H1 (cell line): Measurements from ENCODE around the gene ZNF804B. TPM values are rescaled to one million over a fixed set of nuclear protein-coding genes. Genes with fewer than 3 reads are reported as not detected.
A peak's percentile ranks its signal among the peaks of the same experiment; 100 is the strongest.

ENCODE experiments used
- CTCF ChIA-PET: fragments of 300-600 bp; sonication (Branson Sonifier 250); formaldehyde crosslinking; loops from one replicate; lab custom pipeline; 2021; ENCODE audit not compliant: partially characterized antibody; lab: Charles Lee
- POLR2A ChIA-PET: fragments of 300-600 bp; sonication (Branson Sonifier 250); formaldehyde crosslinking; loops from one replicate; lab custom pipeline; 2021; ENCODE audit warnings: inconsistent platforms; ENCODE audit not compliant: partially characterized antibody; lab: Charles Lee
- DNase-seq, 2 experiments: peaks; one replicate each; pipeline versions ENCODE4 v3.0.0 to v3.0.0-alpha.2; 2010 to 2022; ENCODE audit warnings: low spot score in 2 of 2, low read depth in 1 of 2, mixed read lengths in 1 of 2
- FAIRE-seq: peaks from 2 replicates; lab custom pipeline; 2011; peaks lifted over from hg19 to GRCh38; lab: Jason Lieb, UNC
- H2AFZ ChIP-seq: 2 replicates; pipeline ENCODE4 v1.8.1; 2012; ENCODE audit warnings: low read length, inconsistent platforms
- H2AK5ac ChIP-seq: 2 replicates; pipeline ENCODE4 v1.6.1; 2013; ENCODE audit warnings: low read depth, low read length
- H2BK120ac ChIP-seq: replicated peaks from 2 replicates; pipeline ENCODE3; 2013; ENCODE audit warnings: low read depth, low read length, inconsistent platforms
- H2BK12ac ChIP-seq: 2 replicates; pipeline ENCODE4 v1.6.1; 2013; ENCODE audit warnings: low read depth, low read length
- H2BK15ac ChIP-seq: 2 replicates; pipeline ENCODE4 v1.6.1; 2013; ENCODE audit warnings: low read length
- H2BK20ac ChIP-seq: 2 replicates; pipeline ENCODE4 v1.6.1; 2013; ENCODE audit warnings: low read length
- H2BK5ac ChIP-seq: 2 replicates; pipeline ENCODE4 v1.6.1; 2013; ENCODE audit warnings: low read depth, low read length
- H3K14ac ChIP-seq: 2 replicates; pipeline ENCODE4 v1.6.1; 2013; ENCODE audit warnings: inconsistent platforms; ENCODE audit not compliant: insufficient read length
- H3K18ac ChIP-seq: 2 replicates; pipeline ENCODE4 v1.6.1; 2013; ENCODE audit warnings: low read length; ENCODE audit errors: extremely low read depth
- H3K23ac ChIP-seq: 2 replicates; pipeline ENCODE4 v1.6.1; 2013; ENCODE audit warnings: inconsistent platforms; ENCODE audit not compliant: insufficient read length
- H3K23me2 ChIP-seq: 2 replicates; pipeline ENCODE4 v1.6.1; 2013; ENCODE audit warnings: low read depth, low read length
- H3K27ac ChIP-seq: 2 replicates; pipeline ENCODE4 v1.6.1; 2011; ENCODE audit warnings: low read depth, low read length, inconsistent platforms
- H3K27me3 ChIP-seq, 4 experiments: replicated peaks in 1 of 4; 1 replicate in 1 of 4; 2 replicates in 3 of 4; pipeline versions ENCODE4 v1.6.1 to v1.8.1; 2011 to 2013; ENCODE audit warnings: low read length in 3 of 4, mild to moderate bottlenecking in 3 of 4, inconsistent platforms in 2 of 4, mixed read lengths in 2 of 4, moderate library complexity in 1 of 4; ENCODE audit not compliant: control insufficient read depth in 3 of 4, insufficient read depth in 3 of 4; ENCODE audit errors: extremely low read depth in 1 of 4
- H3K36me3 ChIP-seq, 4 experiments: 2 replicates each; pipeline versions ENCODE4 v1.6.1 to v1.8.1; 2011 to 2013; ENCODE audit warnings: mild to moderate bottlenecking in 4 of 4, low read length in 3 of 4, moderate library complexity in 2 of 4, control low read depth in 1 of 4, inconsistent platforms in 1 of 4; ENCODE audit not compliant: insufficient read depth in 4 of 4, control insufficient read depth in 2 of 4
- H3K4ac ChIP-seq: replicated peaks from 2 replicates; pipeline ENCODE3; 2013; ENCODE audit warnings: low read length, low read depth, mixed read lengths, inconsistent platforms; ENCODE audit not compliant: insufficient read length
- H3K4me1 ChIP-seq, 4 experiments: replicated peaks in 1 of 4; 1 replicate in 1 of 4; 2 replicates in 3 of 4; pipeline versions ENCODE4 v1.6.1 to v1.8.1; 2011 to 2013; ENCODE audit warnings: low read length in 3 of 4, inconsistent platforms in 2 of 4, mixed read lengths in 1 of 4; ENCODE audit not compliant: insufficient read depth in 4 of 4, control insufficient read depth in 3 of 4
- H3K4me2 ChIP-seq, 2 experiments: 2 replicates each; pipeline versions ENCODE4 v1.6.1 to v1.8.1; 2011 to 2013; ENCODE audit warnings: low read depth in 2 of 2, low read length in 2 of 2, control low read depth in 1 of 2, inconsistent platforms in 1 of 2, mild to moderate bottlenecking in 1 of 2; ENCODE audit not compliant: insufficient read depth in 1 of 2
- H3K4me3 ChIP-seq, 4 experiments: fragments of 200-600, 300-600 bp in 1 of 4; sonication (generic), shearing (Covaris generic), sonication (Bioruptor Twin) in 1 of 4; 2 replicates each; pipeline versions ENCODE4 v1.5.1 to v1.8.1; 2011 to 2016; ENCODE audit warnings: low read length in 4 of 4, low read depth in 3 of 4, control low read depth in 2 of 4, inconsistent platforms in 2 of 4, mild to moderate bottlenecking in 2 of 4, mixed read lengths in 1 of 4, moderate library complexity in 1 of 4; ENCODE audit not compliant: insufficient read depth in 2 of 4; ENCODE audit errors: extremely low read depth in 1 of 4
- H3K56ac ChIP-seq: replicated peaks from 2 replicates; pipeline ENCODE3; 2013; ENCODE audit warnings: low read depth, mild to moderate bottlenecking, mixed read lengths, low read length, inconsistent platforms; ENCODE audit not compliant: insufficient read length
- H3K79me1 ChIP-seq: 2 replicates; pipeline ENCODE4 v1.6.1; 2013; ENCODE audit warnings: low read depth, low read length, control low read depth
- H3K79me2 ChIP-seq, 2 experiments: 2 replicates each; pipeline versions ENCODE4 v1.6.1 to v1.8.1; 2012 to 2013; ENCODE audit warnings: low read length in 2 of 2, mild to moderate bottlenecking in 2 of 2, inconsistent platforms in 1 of 2; ENCODE audit not compliant: insufficient read depth in 2 of 2, control insufficient read depth in 1 of 2
- H3K9ac ChIP-seq, 4 experiments: replicated peaks in 1 of 4; 1 replicate in 1 of 4; 2 replicates in 3 of 4; pipeline versions ENCODE4 v1.6.1 to v1.8.1; 2011 to 2013; ENCODE audit warnings: low read depth in 3 of 4, low read length in 3 of 4, control low read depth in 2 of 4, mild to moderate bottlenecking in 2 of 4, moderate library complexity in 2 of 4, inconsistent platforms in 1 of 4; ENCODE audit errors: extremely low read depth in 1 of 4
- H3K9me3 ChIP-seq, 2 experiments: 2 replicates each; pipeline versions ENCODE4 v1.6.1 to v1.8.1; 2012 to 2013; ENCODE audit warnings: mild to moderate bottlenecking in 2 of 2, moderate library complexity in 2 of 2, control low read depth in 1 of 2, inconsistent platforms in 1 of 2, low read depth in 1 of 2, low read length in 1 of 2, mixed read lengths in 1 of 2; ENCODE audit not compliant: insufficient read depth in 2 of 2
- H4K20me1 ChIP-seq, 2 experiments: replicated peaks in 1 of 2; 2 replicates each; pipeline versions ENCODE3 to v1.8.1; 2011 to 2013; ENCODE audit warnings: inconsistent platforms in 2 of 2, low read length in 2 of 2, mild to moderate bottlenecking in 1 of 2; ENCODE audit not compliant: insufficient read depth in 2 of 2, control insufficient read depth in 1 of 2
- H4K5ac ChIP-seq: 2 replicates; pipeline ENCODE4 v1.6.1; 2013; ENCODE audit warnings: low read length, low read depth, mixed read lengths, inconsistent platforms; ENCODE audit not compliant: insufficient read length
- H4K8ac ChIP-seq: 2 replicates; pipeline ENCODE4 v1.8.0; 2013; ENCODE audit warnings: mild to moderate bottlenecking, moderate library complexity, low read length, inconsistent platforms; ENCODE audit not compliant: insufficient read depth; ENCODE audit errors: extremely low read depth
- H4K91ac ChIP-seq: replicated peaks from 2 replicates; pipeline ENCODE3; 2013; ENCODE audit warnings: low read length, mixed read lengths, inconsistent platforms; ENCODE audit not compliant: insufficient read length
- WGBS, 2 experiments: shearing (Covaris generic) in 1 of 2; methylation state at CpG; one replicate each; pipeline versions ENCODE4 v1.1.6 to v1.1.7; 2013 to 2015; ENCODE audit warnings: low lambda C conversion rate in 2 of 2, mixed read lengths in 2 of 2, inconsistent platforms in 1 of 2, low coverage in 1 of 2, missing lambda C conversion rate in 1 of 2; ENCODE audit not compliant: insufficient replicate concordance in 2 of 2, insufficient coverage in 1 of 2, insufficient read length in 1 of 2; ENCODE audit errors: extremely low coverage in 1 of 2, missing lambda C conversion rate in 1 of 2; 5-methylcytosine and 5-hydroxymethylcytosine counted together
- polyA plus RNA-seq, 7 experiments: library from polyadenylated mRNA; depleted of rRNA in 3 of 7; stranded (reverse) in 5 of 7; unstranded in 2 of 7; fragments of >200 nt in 5 of 7; fragments of 200-250 nt in 2 of 7; gene quantifications; 1 replicate in 5 of 7; 2 replicates in 1 of 7; 4 replicates in 1 of 7; pipeline versions ENCODE4 v1.2.1 to v1.2.3, GENCODE V29; 2011 to 2013; ENCODE audit warnings: missing spikeins in 2 of 7, mixed read lengths in 2 of 7
- total RNA-seq: library from RNA; stranded (reverse); fragmentation: NEBNext Ultra II Directional; extraction: Animal tissue kit (Norgen Biotek cat#: 25700); gene quantifications from 2 replicates; pipeline ENCODE4 v1.2.1, GENCODE V29; 2021

Gene ZNF804B
- total and polyA plus RNA-seq, 2 of the 8 experiments (the other 6 are each of a cell fraction or from before 2014, with no cell fraction given): not detected

DNA sequence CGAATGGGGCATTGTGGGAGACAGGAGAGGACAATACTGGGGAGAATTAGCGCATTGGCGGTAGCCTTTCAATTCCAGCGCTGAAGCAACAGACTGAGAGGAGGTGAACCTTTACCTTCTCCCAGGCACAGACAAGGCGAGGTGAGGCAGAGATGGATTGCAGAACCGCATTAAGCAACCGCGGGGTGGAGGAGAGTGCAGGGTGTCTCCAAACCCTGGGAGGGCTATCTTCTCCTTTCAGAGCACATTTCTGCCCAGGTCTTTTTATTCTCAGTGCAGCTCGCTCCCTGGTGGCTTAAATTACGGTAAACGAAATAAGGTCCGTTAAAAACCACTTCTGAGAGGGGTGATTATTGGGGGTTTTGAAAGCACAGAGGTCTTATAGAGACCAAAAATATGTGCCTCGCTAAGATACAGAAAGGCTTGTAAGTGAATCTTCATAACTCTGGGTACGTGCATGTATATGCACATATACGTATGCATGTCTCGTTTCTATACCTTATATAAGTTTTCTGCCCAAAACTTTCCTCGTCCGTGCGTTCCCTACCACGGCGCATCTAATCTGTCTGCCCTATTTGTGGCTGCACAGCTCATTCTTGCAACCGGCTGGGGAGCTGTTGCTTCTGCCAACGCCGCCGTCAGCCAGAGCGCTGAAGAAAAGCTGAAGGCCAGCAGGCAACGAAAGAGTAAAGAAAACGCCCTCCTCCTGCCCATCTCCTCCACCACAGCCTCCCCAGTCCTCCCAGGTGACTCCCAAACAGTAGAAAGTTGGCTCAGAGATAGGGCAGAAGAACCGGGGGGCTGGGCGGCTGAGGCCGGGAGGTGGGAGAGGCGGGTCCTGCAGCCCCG is 895 bp upstream of the ZNF804B start:
- Histone ChIP-seq H3K4me1 (peaks cover 0 to 5% (median under 1%) of the 10 kb centered on the region in 4 experiments; a peak in 1 of 7 replicates), H3K36me3 (no peaks in the 10 kb centered on the region), H3K79me1 (no peaks in the 10 kb centered on the region), H2BK120ac (no peak overlapping the region), H2AK5ac (no peak overlapping the region), H3K14ac (no peak overlapping the region), H2BK15ac (no peak overlapping the region), H3K9me3 (no peaks in the 10 kb centered on the region), H3K4ac (no peak overlapping the region), H4K20me1 (no peaks in the 10 kb centered on the region), H3K18ac (no peak overlapping the region), H4K5ac (no peak overlapping the region), H3K9ac (no peak overlapping the region), H3K23me2 (peaks cover 12% of the 10 kb centered on the region; the same call in 1 of the 2 replicates), H3K56ac (no peak overlapping the region), H3K4me2 (peak overlapping the region; percentile 92 to 93), H3K27ac (no peak overlapping the region), H4K91ac (no peak overlapping the region), H4K8ac (no peak overlapping the region), H3K23ac (no peak overlapping the region), H3K27me3 (peaks cover 6 to 31% (median 17%) of the 10 kb centered on the region in 4 experiments), H2BK20ac (no peak overlapping the region), H3K79me2 (no peaks in the 10 kb centered on the region), H3K4me3 (peak overlapping the region; percentile 36 to 63 (median 48)), H2AFZ (peak overlapping the region; percentile 66), H2BK5ac (no peak overlapping the region), H2BK12ac (no peak overlapping the region)
- FAIRE-seq (no peak), DNase-seq (peak; percentile 9 to 50)
- ChIA-PET POLR2A (no interaction called here), CTCF (interaction anchor here (0.5 to 2.1 kb wide), 7 partner anchors 16 to 397 kb away, joined by 3 to 10 read pairs (median 3); no protein-coding TSS in a partner anchor)
- WGBS, 2 experiments: 5% methylated on average over 32 of the region's 33 CpGs; no CpG with 5 or more reads in 1 of the 2 experiments
